ENCODE results near the gene SEC14L3.

GRCh38 chr22:30444632-30445437 lies 27.0 kb downstream of the SEC14L3 start:
- TF ChIP-seq EZH2 (IDR thresholded peaks at IDR 0.05; ENCODE audit: insufficient read depth, poor library complexity, severe bottlenecking) (no peak), EZH2phosphoT487 (IDR thresholded peaks at IDR 0.05; ENCODE audit: insufficient read depth, low read depth) (no peak)

All from GM23248 (cell line).